PC-9 (cell line): ENCODE results near the gene CSNK1G3. TPM values are rescaled to one million over a fixed set of nuclear protein-coding genes. Genes with fewer than 3 reads are reported as not detected.

Source experiments
- BruUV-seq: library from RNA; stranded (reverse); fragments of 400-500 nt; replicated peaks from 2 replicates; lab custom pipeline; 2021; lab: Mats Ljungman, UMichigan
- CTCF ChIA-PET: fragments of 300-600 bp; sonication (Branson Sonifier 250); formaldehyde crosslinking; loops from one replicate; lab custom pipeline; 2022; ENCODE audit warnings: antibody characterized with exemption; lab: Charles Lee
- POLR2A ChIA-PET: fragments of 300-600 bp; sonication (Branson Sonifier 250); formaldehyde crosslinking; loops from one replicate; lab custom pipeline; 2022; ENCODE audit warnings: antibody characterized with exemption; ENCODE audit not compliant: unreplicated experiment; lab: Charles Lee
- DNase-seq, 2 experiments: peaks; one replicate each; pipeline versions ENCODE4 v3.0.0 to v3.0.0-alpha.2; 2015 to 2022; ENCODE audit warnings: mixed read lengths in 1 of 2
- H2AFZ ChIP-seq: fragments of 200-600 bp; sonication (generic); 2 replicates; pipeline ENCODE4 v1.8.1; 2017; ENCODE audit warnings: antibody characterized with exemption
- H3F3A ChIP-seq: fragments of 200-600 bp; sonication (generic); 2 replicates; pipeline ENCODE4 v1.8.1; 2017; ENCODE audit warnings: antibody characterized with exemption, mild to moderate bottlenecking, low read depth; ENCODE audit not compliant: insufficient read depth
- H3K27ac ChIP-seq: fragments of 200-600 bp; sonication (generic); 2 replicates; pipeline ENCODE4 v1.6.1; 2016; ENCODE audit warnings: mixed run types
- H3K27me3 ChIP-seq: fragments of 200-600 bp; sonication (generic); 2 replicates; pipeline ENCODE4 v1.6.1; 2016; ENCODE audit warnings: low read depth, mixed run types; ENCODE audit not compliant: insufficient read depth
- H3K36me3 ChIP-seq: fragments of 200-600 bp; sonication (generic); 2 replicates; pipeline ENCODE4 v1.6.1; 2016; ENCODE audit warnings: low read depth, mixed run types
- H3K4me1 ChIP-seq: fragments of 200-600 bp; sonication (generic); replicated peaks from 2 replicates; pipeline ENCODE4 v1.6.1; 2016; ENCODE audit warnings: mixed run types; ENCODE audit not compliant: insufficient read depth
- H3K4me2 ChIP-seq: fragments of 200-600 bp; sonication (generic); 2 replicates; pipeline ENCODE4 v1.6.1; 2017; ENCODE audit warnings: mixed run types
- H3K4me3 ChIP-seq: fragments of 200-600 bp; sonication (generic); 2 replicates; pipeline ENCODE4 v1.6.1; 2016; ENCODE audit warnings: mixed run types
- H3K79me2 ChIP-seq: fragments of 200-600 bp; sonication (generic); 2 replicates; pipeline ENCODE4 v1.6.1; 2017; ENCODE audit warnings: low read depth, mixed run types
- H3K9me2 ChIP-seq: fragments of 200-600 bp; sonication (generic); 2 replicates; pipeline ENCODE4 v1.8.1; 2017; ENCODE audit warnings: mild to moderate bottlenecking; ENCODE audit not compliant: insufficient read depth
- H3K9me3 ChIP-seq: fragments of 200-600 bp; sonication (generic); 2 replicates; pipeline ENCODE4 v1.8.1; 2016; ENCODE audit warnings: low read depth; ENCODE audit not compliant: insufficient read depth
- H4K20me1 ChIP-seq: fragments of 200-600 bp; sonication (generic); 2 replicates; pipeline ENCODE4 v1.8.1; 2017; ENCODE audit not compliant: insufficient read depth
- EZH2 ChIP-seq: fragments of 200-600 bp; sonication (generic); IDR thresholded peaks from 2 replicates; pipeline ENCODE4 v1.8.0; 2017; ENCODE audit warnings: antibody characterized with exemption, low read depth
- intact Hi-C: fragments of 100-400 bp; cut with micrococcal nuclease; formaldehyde crosslinking; loops from one replicate; pipeline ENCODE4 v1.10.0; 2022; ENCODE audit not compliant: unreplicated experiment
- total RNA-seq: library from RNA; stranded (reverse); gene quantifications from 2 replicates; pipeline ENCODE4 v1.2.3, GENCODE V29; 2021
- TF ChIP-seq, protein P1 (sequence below): fragments of 200-600 bp; sonication (generic); conservative IDR thresholded peaks from 2 replicates; pipeline ENCODE4 v1.6.1; 2017; ENCODE audit warnings: mixed run types, antibody characterized with exemption, mild to moderate bottlenecking, moderate library complexity

The CSNK1G3 gene
- total RNA-seq, 1 experiment from 2014 or later, result 39.0 TPM

DNA sequence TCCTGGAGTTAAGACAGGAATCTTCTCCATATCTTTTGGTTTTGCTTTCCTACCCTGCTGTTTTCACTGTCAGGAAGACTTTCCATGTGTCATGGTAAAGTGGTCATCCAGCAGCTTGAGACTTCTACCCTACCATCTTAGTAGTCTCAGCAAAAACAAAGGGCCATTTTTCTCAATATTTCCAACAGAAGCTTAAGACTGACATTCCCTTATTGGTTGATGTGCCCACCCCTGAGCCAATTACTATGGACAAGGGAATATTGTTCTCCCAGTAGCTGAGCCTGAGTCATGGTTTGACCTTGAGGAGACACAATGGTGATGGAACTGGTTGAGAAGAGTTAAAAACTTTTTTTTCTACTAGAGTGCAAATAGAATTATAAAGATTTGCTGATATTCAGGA is 105.6 kb downstream of the CSNK1G3 start:
- H3K27me3 ChIP-seq, result no peaks in the 10 kb centered on the region
- H2AFZ ChIP-seq, result no peak overlapping the region
- no peak for TF ChIP-seq EZH2
- TF ChIP-seq, protein P1, sequence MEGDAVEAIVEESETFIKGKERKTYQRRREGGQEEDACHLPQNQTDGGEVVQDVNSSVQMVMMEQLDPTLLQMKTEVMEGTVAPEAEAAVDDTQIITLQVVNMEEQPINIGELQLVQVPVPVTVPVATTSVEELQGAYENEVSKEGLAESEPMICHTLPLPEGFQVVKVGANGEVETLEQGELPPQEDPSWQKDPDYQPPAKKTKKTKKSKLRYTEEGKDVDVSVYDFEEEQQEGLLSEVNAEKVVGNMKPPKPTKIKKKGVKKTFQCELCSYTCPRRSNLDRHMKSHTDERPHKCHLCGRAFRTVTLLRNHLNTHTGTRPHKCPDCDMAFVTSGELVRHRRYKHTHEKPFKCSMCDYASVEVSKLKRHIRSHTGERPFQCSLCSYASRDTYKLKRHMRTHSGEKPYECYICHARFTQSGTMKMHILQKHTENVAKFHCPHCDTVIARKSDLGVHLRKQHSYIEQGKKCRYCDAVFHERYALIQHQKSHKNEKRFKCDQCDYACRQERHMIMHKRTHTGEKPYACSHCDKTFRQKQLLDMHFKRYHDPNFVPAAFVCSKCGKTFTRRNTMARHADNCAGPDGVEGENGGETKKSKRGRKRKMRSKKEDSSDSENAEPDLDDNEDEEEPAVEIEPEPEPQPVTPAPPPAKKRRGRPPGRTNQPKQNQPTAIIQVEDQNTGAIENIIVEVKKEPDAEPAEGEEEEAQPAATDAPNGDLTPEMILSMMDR, result no peak
- ChIA-PET POLR2A (no interaction called here), CTCF (no interaction called here)
- H3F3A ChIP-seq, result peaks cover 7% of the 10 kb centered on the region; the same call in 1 of the 2 replicates
- intact Hi-C loops, result loop anchor here (10.0 kb wide), 1 partner anchor 233 kb away; no protein-coding TSS in a partner anchor
- no peaks in the 10 kb centered on the region for H3K9me3 ChIP-seq
- H4K20me1 ChIP-seq, result no peaks in the 10 kb centered on the region
- H3K4me1 ChIP-seq, result no peaks in the 10 kb centered on the region
- no peaks in the 10 kb centered on the region for H3K9me2 ChIP-seq
- H3K4me3 ChIP-seq, result no peak overlapping the region
- no peak overlapping the region for H3K4me2 ChIP-seq
- H3K36me3 ChIP-seq, result peaks cover 9% of the 10 kb centered on the region
- no peak overlapping the region for H3K27ac ChIP-seq
- BruUV-seq, result no TSS peak
- H3K79me2 ChIP-seq, result no peaks in the 10 kb centered on the region
- no peak for DNase-seq

DNA sequence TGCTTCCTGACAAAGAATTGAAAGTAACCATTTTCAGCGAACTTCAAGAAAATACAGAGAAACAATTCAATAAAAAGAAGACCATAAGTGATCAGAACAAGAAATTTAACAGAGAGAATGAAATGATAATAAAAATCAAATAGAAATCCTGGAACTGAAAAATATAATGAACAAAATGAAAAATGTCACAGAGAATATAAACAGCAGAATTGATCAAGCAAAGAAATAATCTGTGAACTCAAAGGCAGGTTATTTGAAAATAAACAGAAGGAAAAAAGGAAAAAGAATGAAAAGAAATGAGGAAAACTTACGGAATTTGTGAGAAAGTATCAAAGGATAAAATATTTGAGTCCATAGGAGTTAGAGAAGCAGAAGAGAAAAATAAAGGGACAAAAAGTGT is 114.1 kb downstream of the CSNK1G3 start:
- H4K20me1 ChIP-seq, result no peaks in the 10 kb centered on the region
- H3K9me2 ChIP-seq, result no peaks in the 10 kb centered on the region
- H2AFZ ChIP-seq, result no peak overlapping the region
- no peak overlapping the region for H3K4me2 ChIP-seq
- ChIA-PET POLR2A (no interaction called here), CTCF (no interaction called here)
- BruUV-seq, result no TSS peak
- peaks cover 22% of the 10 kb centered on the region for H3K9me3 ChIP-seq
- H3K27me3 ChIP-seq, result no peaks in the 10 kb centered on the region
- no peaks in the 10 kb centered on the region for H3K79me2 ChIP-seq
- H3K4me1 ChIP-seq, result no peaks in the 10 kb centered on the region
- H3K4me3 ChIP-seq, result 0 out of 2 replicates have a peak overlapping the region, but pooled peaks have one; percentile 5
- peaks cover 5% of the 10 kb centered on the region; the same call in 1 of the 2 replicates for H3F3A ChIP-seq
- intact Hi-C loops, result no loop called here
- TF ChIP-seq, protein P1, result no peak
- TF ChIP-seq EZH2, result no peak
- no peak for DNase-seq
- no peak overlapping the region for H3K27ac ChIP-seq
- H3K36me3 ChIP-seq, result no peaks in the 10 kb centered on the region

DNA sequence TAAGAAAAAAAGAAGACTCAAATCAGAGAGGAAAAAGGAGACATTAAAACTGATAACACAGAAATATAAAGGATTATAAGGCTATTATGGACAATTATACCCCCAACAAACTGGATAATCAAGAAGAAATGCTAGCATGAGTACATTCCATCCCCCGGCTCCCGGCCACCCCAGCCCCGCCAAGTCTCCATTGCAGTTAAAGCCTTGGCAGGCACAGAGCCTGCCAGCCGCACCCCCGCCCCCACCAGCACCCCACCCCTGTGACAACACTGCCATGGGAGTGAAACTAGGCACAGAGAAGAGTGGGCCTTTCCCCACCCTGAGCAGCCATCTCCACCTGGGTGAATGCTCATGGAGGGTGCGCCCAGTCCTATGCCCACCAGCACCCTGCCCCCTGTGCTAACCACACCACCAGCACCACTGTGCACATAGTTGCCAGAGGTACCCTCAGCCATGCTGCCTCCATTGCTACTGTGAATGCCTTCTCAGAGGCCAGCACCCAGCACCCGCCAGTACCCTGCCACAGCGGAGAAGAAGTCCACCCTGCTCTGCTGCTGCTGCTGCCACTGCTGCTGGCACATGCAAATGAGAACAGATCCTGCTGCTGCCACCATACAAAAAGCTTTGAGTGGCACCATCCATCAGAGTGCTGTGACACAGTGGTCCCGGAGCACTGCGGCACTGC is 117.0 kb downstream of the CSNK1G3 start:
- Histone ChIP-seq H3K79me2 (no peaks in the 10 kb centered on the region), H3K4me3 (no peak overlapping the region), H4K20me1 (no peaks in the 10 kb centered on the region), H2AFZ (no peak overlapping the region), H3K9me2 (no peaks in the 10 kb centered on the region), H3K4me1 (no peaks in the 10 kb centered on the region), H3K27me3 (no peaks in the 10 kb centered on the region), H3K36me3 (no peaks in the 10 kb centered on the region), H3F3A (no peaks in the 10 kb centered on the region), H3K27ac (no peak overlapping the region), H3K9me3 (peaks cover 22% of the 10 kb centered on the region), H3K4me2 (no peak overlapping the region)
- ChIA-PET CTCF (no interaction called here), POLR2A (no interaction called here)
- intact Hi-C loops, result no loop called here
- no TSS peak for BruUV-seq
- TF ChIP-seq, protein P1, result no peak
- no peak for TF ChIP-seq EZH2
- no peak for DNase-seq
